Ishikawa (cell line): ENCODE results near the gene IMPA2.

Source experiments
- CEBPB ChIP-seq: IDR thresholded peaks from 2 replicates; pipeline ENCODE4 v1.6.1; 2012
- FOXM1 ChIP-seq: IDR thresholded peaks from 2 replicates; pipeline ENCODE4 v1.6.1; 2012; ENCODE audit warnings: low read depth, borderline replicate concordance
- RAD21 ChIP-seq: IDR thresholded peaks from 2 replicates; pipeline ENCODE4 v1.6.1; 2012; ENCODE audit warnings: low read depth
- REST ChIP-seq: IDR thresholded peaks from 2 replicates; pipeline ENCODE4 v1.6.1; 2012; ENCODE audit warnings: low read depth, mild to moderate bottlenecking
- TAF1 ChIP-seq: IDR thresholded peaks from 2 replicates; pipeline ENCODE4 v1.6.1; 2012; ENCODE audit warnings: low read depth, mild to moderate bottlenecking
- TEAD4 ChIP-seq: IDR thresholded peaks from 2 replicates; pipeline ENCODE4 v1.6.1; 2012

DNA sequence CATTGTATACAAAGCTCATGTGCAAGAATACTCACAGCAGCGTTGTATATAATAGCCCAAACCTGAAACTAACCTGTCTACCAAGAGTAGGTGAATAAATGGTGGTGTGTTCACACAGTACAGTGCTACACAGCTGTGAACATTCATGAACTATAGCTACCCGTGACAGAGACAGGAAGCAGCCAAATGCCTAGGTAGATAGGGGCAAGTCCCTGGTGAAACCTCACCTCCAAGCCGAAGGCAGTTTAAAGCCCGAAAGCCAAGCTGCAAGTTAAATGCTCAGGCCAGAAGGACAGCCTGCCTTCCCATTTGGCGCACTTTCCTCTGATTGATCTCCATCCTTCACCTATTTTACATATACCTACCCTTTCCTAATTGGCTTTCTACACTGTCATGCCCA, 36.5 kb upstream of the IMPA2 start:
- TF ChIP-seq TEAD4 (no peak), TAF1 (no peak), CEBPB (no peak), REST (no peak), RAD21 (no peak), FOXM1 (no peak)
